ACC112 (cell line): Measurements from ENCODE around the gene NCOA7.

Experiments
- H2AFZ ChIP-seq: fragments of 200-600 bp; sonication (generic); one replicate; pipeline ENCODE4 v1.6.0; 2017; ENCODE audit warnings: antibody characterized with exemption, low read length; ENCODE audit not compliant: unreplicated experiment
- H3K27ac ChIP-seq: fragments of 200-600 bp; sonication (generic); 2 replicates; pipeline ENCODE4 v1.5.1; 2014; ENCODE audit warnings: low read depth, mild to moderate bottlenecking, antibody characterized with exemption, low read length, moderate library complexity
- H3K27me3 ChIP-seq: fragments of 200-600 bp; sonication (generic); 2 replicates; pipeline ENCODE4 v1.6.1; 2014; ENCODE audit warnings: mild to moderate bottlenecking, antibody characterized with exemption, low read length, moderate library complexity, mixed read lengths; ENCODE audit not compliant: insufficient read depth
- H3K36me3 ChIP-seq: fragments of 200-600 bp; sonication (generic); 2 replicates; pipeline ENCODE4 v1.6.1; 2016; ENCODE audit warnings: mild to moderate bottlenecking, antibody characterized with exemption, low read length, moderate library complexity, mixed read lengths; ENCODE audit not compliant: insufficient read depth
- H3K4me1 ChIP-seq: fragments of 200-600 bp; sonication (generic); one replicate; pipeline ENCODE4 v1.6.1; 2016; ENCODE audit warnings: low read length, mixed read lengths; ENCODE audit not compliant: insufficient read depth, unreplicated experiment, control insufficient read depth
- H3K4me3 ChIP-seq: fragments of 200-600 bp; sonication (generic); 2 replicates; pipeline ENCODE4 v1.5.1; 2014; ENCODE audit warnings: mild to moderate bottlenecking, low read depth, low read length
- H3K79me2 ChIP-seq: fragments of 200-600 bp; sonication (generic); one replicate; pipeline ENCODE4 v1.6.0; 2016; ENCODE audit warnings: low read length; ENCODE audit not compliant: control insufficient read depth, unreplicated experiment, insufficient read depth

The NCOA7 gene

GRCh38 chr6:125956506-125957390, 166.0 kb downstream of the NCOA7 start, which contains the start of gene HINT3:
Gene HINT3 (plus strand): TSS chr6:125956770. CDS start chr6:125956978, 208 bp downstream.
- Histone ChIP-seq H2AFZ (peak within 1 kb of the TSS; percentile 93), H3K36me3 (no peaks in the 10 kb centered on the region), H3K27ac (peak within 1 kb of the TSS; percentile 60), H3K4me3 (peak within 1 kb of the TSS; percentile 92), H3K27me3 (no peaks in the 10 kb centered on the region), H3K4me1 (peaks cover 16% of the 10 kb centered on the region), H3K79me2 (peaks cover 14% of the 10 kb centered on the region)

- Histone ChIP-seq H3K4me3 (peak overlapping the region; percentile 92), H3K27me3 (no peaks in the 10 kb centered on the region), H2AFZ (peak overlapping the region; percentile 93), H3K36me3 (no peaks in the 10 kb centered on the region), H3K4me1 (peaks cover 16% of the 10 kb centered on the region), H3K79me2 (peaks cover 14% of the 10 kb centered on the region), H3K27ac (peak overlapping the region; percentile 60; the same call in 1 of the 2 replicates)
Measured at GRCh38 chr6:125957391-125957693, 166.6 kb downstream of the NCOA7 start.

- peak overlapping the region; percentile 93 for H2AFZ ChIP-seq
- H3K27ac ChIP-seq, result peak overlapping the region; percentile 60; the same call in 1 of the 2 replicates
- no peaks in the 10 kb centered on the region for H3K36me3 ChIP-seq
- peaks cover 14% of the 10 kb centered on the region for H3K79me2 ChIP-seq
- H3K27me3 ChIP-seq, result no peaks in the 10 kb centered on the region
- peak overlapping the region; percentile 92 for H3K4me3 ChIP-seq
- peaks cover 16% of the 10 kb centered on the region for H3K4me1 ChIP-seq
Measured at GRCh38 chr6:125957845-125958244, 167.1 kb downstream of the NCOA7 start.

GRCh38 chr6:125959041-125959440, 168.3 kb downstream of the NCOA7 start:
- Histone ChIP-seq H2AFZ (no peak overlapping the region), H3K36me3 (no peaks in the 10 kb centered on the region), H3K27ac (no peak overlapping the region), H3K27me3 (no peaks in the 10 kb centered on the region), H3K4me3 (no peak overlapping the region), H3K4me1 (peaks cover 16% of the 10 kb centered on the region), H3K79me2 (peaks cover 14% of the 10 kb centered on the region)

- H3K79me2 ChIP-seq, result peaks cover 14% of the 10 kb centered on the region
- no peaks in the 10 kb centered on the region for H3K27me3 ChIP-seq
- no peak overlapping the region for H2AFZ ChIP-seq
- H3K36me3 ChIP-seq, result no peaks in the 10 kb centered on the region
- H3K4me1 ChIP-seq, result peaks cover 12% of the 10 kb centered on the region
- H3K4me3 ChIP-seq, result no peak overlapping the region
- no peak overlapping the region for H3K27ac ChIP-seq
Measured at GRCh38 chr6:125961117-125961516, 170.4 kb downstream of the NCOA7 start.

GRCh38 chr6:125962900-125963497, 172.2 kb downstream of the NCOA7 start:
- no peaks in the 10 kb centered on the region; the same call in 1 of the 2 replicates for H3K36me3 ChIP-seq
- H3K4me1 ChIP-seq, result peaks cover 6% of the 10 kb centered on the region
- no peak overlapping the region for H2AFZ ChIP-seq
- H3K79me2 ChIP-seq, result peaks cover 14% of the 10 kb centered on the region
- H3K4me3 ChIP-seq, result no peak overlapping the region
- H3K27me3 ChIP-seq, result no peaks in the 10 kb centered on the region
- no peak overlapping the region for H3K27ac ChIP-seq

GRCh38 chr6:125963817-125964216, 173.1 kb downstream of the NCOA7 start:
- H3K36me3 ChIP-seq, result no peaks in the 10 kb centered on the region; the same call in 1 of the 2 replicates

GRCh38 chr6:125966569-125966968, 175.8 kb downstream of the NCOA7 start:
- no peaks in the 10 kb centered on the region for H3K27me3 ChIP-seq
- H2AFZ ChIP-seq, result no peak overlapping the region
- no peak overlapping the region for H3K27ac ChIP-seq
- no peaks in the 10 kb centered on the region; the same call in 1 of the 2 replicates for H3K36me3 ChIP-seq
- no peaks in the 10 kb centered on the region for H3K79me2 ChIP-seq
- no peak overlapping the region for H3K4me3 ChIP-seq
- H3K4me1 ChIP-seq, result no peaks in the 10 kb centered on the region

More at GRCh38 chr6:125963817-125964216, 173.1 kb downstream of the NCOA7 start:
- Histone ChIP-seq H3K27ac (no peak overlapping the region), H3K4me1 (no peaks in the 10 kb centered on the region), H2AFZ (no peak overlapping the region), H3K79me2 (peaks cover 7% of the 10 kb centered on the region), H3K4me3 (no peak overlapping the region), H3K27me3 (no peaks in the 10 kb centered on the region)

- Histone ChIP-seq H3K27ac (no peak overlapping the region), H3K4me3 (no peak overlapping the region), H3K36me3 (no peaks in the 10 kb centered on the region; the same call in 1 of the 2 replicates), H3K4me1 (no peaks in the 10 kb centered on the region), H3K79me2 (no peaks in the 10 kb centered on the region), H3K27me3 (no peaks in the 10 kb centered on the region), H2AFZ (no peak overlapping the region)
Measured at GRCh38 chr6:125968493-125968892, 177.7 kb downstream of the NCOA7 start.

- no peaks in the 10 kb centered on the region for H3K4me1 ChIP-seq
- H3K79me2 ChIP-seq, result no peaks in the 10 kb centered on the region
- no peak overlapping the region for H3K4me3 ChIP-seq
Measured at GRCh38 chr6:125970760-125971159, 180.0 kb downstream of the NCOA7 start.

More at GRCh38 chr6:125970760-125971159, 180.0 kb downstream of the NCOA7 start:
- Histone ChIP-seq H3K36me3 (peaks cover 2% of the 10 kb centered on the region; the same call in 1 of the 2 replicates), H3K27ac (no peak overlapping the region), H3K27me3 (no peaks in the 10 kb centered on the region), H2AFZ (no peak overlapping the region)
